ENCODE measurements around the gene ERCC5.

ERCC5 gene

DNA sequence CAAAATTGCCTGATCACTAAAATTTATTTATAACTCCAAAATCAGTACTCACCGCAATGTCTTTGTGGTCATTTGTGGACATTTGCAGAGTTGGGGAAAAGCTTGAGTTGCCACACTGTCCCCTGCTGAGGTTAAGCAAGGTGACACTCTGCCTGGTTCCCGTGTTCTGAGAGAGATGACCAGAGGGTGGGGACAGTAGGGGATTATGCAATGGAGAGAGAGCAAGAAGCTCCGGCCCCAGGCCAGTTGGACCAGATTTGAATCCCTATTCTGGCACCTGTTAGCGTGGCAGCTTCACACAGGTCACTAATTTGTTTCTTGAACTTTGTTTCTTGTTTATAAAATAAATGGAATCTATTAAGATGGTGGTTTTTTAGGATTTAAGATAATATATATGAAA lies 17.8 kb downstream of the ERCC5 start:
- TF ChIP-seq, protein P1, sequence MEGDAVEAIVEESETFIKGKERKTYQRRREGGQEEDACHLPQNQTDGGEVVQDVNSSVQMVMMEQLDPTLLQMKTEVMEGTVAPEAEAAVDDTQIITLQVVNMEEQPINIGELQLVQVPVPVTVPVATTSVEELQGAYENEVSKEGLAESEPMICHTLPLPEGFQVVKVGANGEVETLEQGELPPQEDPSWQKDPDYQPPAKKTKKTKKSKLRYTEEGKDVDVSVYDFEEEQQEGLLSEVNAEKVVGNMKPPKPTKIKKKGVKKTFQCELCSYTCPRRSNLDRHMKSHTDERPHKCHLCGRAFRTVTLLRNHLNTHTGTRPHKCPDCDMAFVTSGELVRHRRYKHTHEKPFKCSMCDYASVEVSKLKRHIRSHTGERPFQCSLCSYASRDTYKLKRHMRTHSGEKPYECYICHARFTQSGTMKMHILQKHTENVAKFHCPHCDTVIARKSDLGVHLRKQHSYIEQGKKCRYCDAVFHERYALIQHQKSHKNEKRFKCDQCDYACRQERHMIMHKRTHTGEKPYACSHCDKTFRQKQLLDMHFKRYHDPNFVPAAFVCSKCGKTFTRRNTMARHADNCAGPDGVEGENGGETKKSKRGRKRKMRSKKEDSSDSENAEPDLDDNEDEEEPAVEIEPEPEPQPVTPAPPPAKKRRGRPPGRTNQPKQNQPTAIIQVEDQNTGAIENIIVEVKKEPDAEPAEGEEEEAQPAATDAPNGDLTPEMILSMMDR (IDR thresholded peaks at IDR 0.05; ENCODE audit: low read depth, low read length, poor library complexity, severe bottlenecking), result no peak
- no peak for TF ChIP-seq EZH2phosphoT487 (IDR thresholded peaks at IDR 0.05; ENCODE audit: borderline replicate concordance, low read length)
- no peaks in the 10 kb centered on the region for H3K9me2 ChIP-seq (replicated peaks; ENCODE audit: control insufficient read depth, low read length)
- no peaks in the 10 kb centered on the region for H3K9me3 ChIP-seq (ENCODE audit: control insufficient read depth, insufficient read depth, low read length)
- no peak overlapping the region for H3K27ac ChIP-seq (ENCODE audit: low read depth, low read length)
- no peak overlapping the region for H3K4me3 ChIP-seq (ENCODE audit: low read length)
- no peaks in the 10 kb centered on the region for H3K4me1 ChIP-seq (ENCODE audit: control insufficient read depth, low read length)
- H4K20me1 ChIP-seq (ENCODE audit: control insufficient read depth, insufficient read depth, low read depth, low read length), result no peaks in the 10 kb centered on the region
- peaks cover 88% of the 10 kb centered on the region for H3K36me3 ChIP-seq (ENCODE audit: control insufficient read depth, low read length)
- H3K27me3 ChIP-seq (ENCODE audit: control insufficient read depth, low read length), result no peaks in the 10 kb centered on the region
- H3K79me2 ChIP-seq (ENCODE audit: control insufficient read depth, low read length), result no peaks in the 10 kb centered on the region; the same call in 1 of the 2 replicates
- H3F3A ChIP-seq (ENCODE audit: control insufficient read depth, insufficient read depth), result no peaks in the 10 kb centered on the region
- H3K4me2 ChIP-seq (ENCODE audit: low read length), result no peak overlapping the region

DNA sequence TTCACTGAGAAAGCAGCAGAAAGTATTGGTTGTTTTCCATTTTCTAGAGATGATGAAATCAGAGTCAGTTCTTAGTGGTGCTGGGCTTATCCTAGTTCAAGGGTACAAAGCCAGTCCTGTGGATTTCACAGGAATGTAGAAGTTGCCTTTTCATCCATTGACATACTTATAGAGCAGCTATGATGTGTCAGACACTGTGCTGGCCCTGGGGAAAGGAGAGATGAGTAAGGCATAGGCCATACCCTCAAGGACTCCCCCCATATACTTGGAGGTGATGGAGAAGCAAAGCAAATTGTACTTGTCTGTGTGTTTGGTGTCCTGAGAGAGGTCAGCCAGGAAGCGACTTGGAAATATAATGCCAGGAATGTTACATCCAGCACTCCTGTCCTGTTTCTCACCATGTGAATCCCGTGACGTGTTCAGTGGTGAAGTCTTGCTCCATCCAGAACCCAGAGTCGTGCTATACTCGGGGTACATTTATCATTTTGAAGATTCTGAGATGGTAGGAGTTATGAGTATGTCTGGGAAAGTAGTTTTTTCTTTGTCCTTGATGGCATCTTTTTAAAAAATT lies 22.6 kb downstream of the ERCC5 start:
- H3K79me2 ChIP-seq (ENCODE audit: control insufficient read depth, low read length), result peaks cover 6% of the 10 kb centered on the region
- H3K9me3 ChIP-seq (ENCODE audit: control insufficient read depth, insufficient read depth, low read length), result no peaks in the 10 kb centered on the region
- H3K27ac ChIP-seq (ENCODE audit: low read depth, low read length), result no peak overlapping the region
- H3K4me3 ChIP-seq (ENCODE audit: low read length), result no peak overlapping the region
- H3K36me3 ChIP-seq (ENCODE audit: control insufficient read depth, low read length), result peaks cover 82% of the 10 kb centered on the region
- H3K4me2 ChIP-seq (ENCODE audit: low read length), result no peak overlapping the region
- no peaks in the 10 kb centered on the region for H3K27me3 ChIP-seq (ENCODE audit: control insufficient read depth, low read length)
- peaks cover 10% of the 10 kb centered on the region; the same call in 1 of the 2 replicates for H3F3A ChIP-seq (ENCODE audit: control insufficient read depth, insufficient read depth)
- no peaks in the 10 kb centered on the region for H4K20me1 ChIP-seq (ENCODE audit: control insufficient read depth, insufficient read depth, low read depth, low read length)
- H3K9me2 ChIP-seq (replicated peaks; ENCODE audit: control insufficient read depth, low read length), result no peaks in the 10 kb centered on the region
- peaks cover 6% of the 10 kb centered on the region for H3K4me1 ChIP-seq (ENCODE audit: control insufficient read depth, low read length)
- TF ChIP-seq, protein P1 (IDR thresholded peaks at IDR 0.05; ENCODE audit: low read depth, low read length, poor library complexity, severe bottlenecking), result no peak
- TF ChIP-seq EZH2phosphoT487 (IDR thresholded peaks at IDR 0.05; ENCODE audit: borderline replicate concordance, low read length), result no peak

DNA sequence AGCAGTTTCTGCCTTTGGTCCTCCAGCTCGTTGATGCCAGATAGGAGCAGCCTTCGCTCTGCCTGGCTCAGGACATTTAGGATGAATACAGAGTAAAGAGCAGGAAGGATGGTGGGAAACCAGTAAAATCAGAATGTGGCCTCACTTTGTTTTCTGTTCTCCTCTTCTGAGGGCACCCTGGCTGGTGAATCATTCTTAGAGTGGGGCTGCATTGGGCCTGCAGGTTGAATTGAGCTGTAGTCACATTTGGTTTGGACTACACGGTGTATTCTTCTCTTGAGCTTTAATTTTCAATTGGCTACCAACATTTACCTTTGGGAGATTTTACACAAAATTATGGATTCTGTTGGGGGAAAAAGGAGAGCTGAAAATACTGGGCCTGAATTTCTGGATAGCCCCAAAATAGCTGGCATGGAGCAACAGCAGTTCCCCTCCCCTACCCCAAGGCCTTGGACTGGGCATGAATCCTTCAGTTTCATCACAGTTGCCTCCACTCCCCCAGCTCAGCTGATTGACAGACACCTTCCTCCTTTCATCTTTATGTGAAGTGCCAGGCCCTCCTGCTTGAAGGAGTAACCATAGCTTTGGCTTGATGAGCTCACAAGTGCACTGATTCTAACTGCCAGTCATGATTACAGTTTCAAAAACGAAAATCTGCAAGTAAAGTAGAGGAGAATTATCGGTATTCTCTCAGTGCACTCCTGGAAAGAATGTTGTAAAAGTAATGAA lies 24.3 kb downstream of the ERCC5 start:
- H3K27me3 ChIP-seq (ENCODE audit: control insufficient read depth, low read length), result no peaks in the 10 kb centered on the region

More for the DNA sequence above, 24.3 kb downstream of the ERCC5 start:
- no peak for TF ChIP-seq EZH2phosphoT487 (IDR thresholded peaks at IDR 0.05; ENCODE audit: borderline replicate concordance, low read length)
- TF ChIP-seq, protein P1 (IDR thresholded peaks at IDR 0.05; ENCODE audit: low read depth, low read length, poor library complexity, severe bottlenecking), result no peak
- H4K20me1 ChIP-seq (ENCODE audit: control insufficient read depth, insufficient read depth, low read depth, low read length), result no peaks in the 10 kb centered on the region
- H3K9me2 ChIP-seq (replicated peaks; ENCODE audit: control insufficient read depth, low read length), result no peaks in the 10 kb centered on the region
- H3K79me2 ChIP-seq (ENCODE audit: control insufficient read depth, low read length), result peaks cover 6% of the 10 kb centered on the region
- H3K4me2 ChIP-seq (ENCODE audit: low read length), result no peak overlapping the region
- no peak overlapping the region for H3K4me3 ChIP-seq (ENCODE audit: low read length)
- no peaks in the 10 kb centered on the region for H3K9me3 ChIP-seq (ENCODE audit: control insufficient read depth, insufficient read depth, low read length)
- H3K27ac ChIP-seq (ENCODE audit: low read depth, low read length), result no peak overlapping the region
- peaks cover 79% of the 10 kb centered on the region for H3K36me3 ChIP-seq (ENCODE audit: control insufficient read depth, low read length)
- H3K4me1 ChIP-seq (ENCODE audit: control insufficient read depth, low read length), result peaks cover 6% of the 10 kb centered on the region
- peaks cover 10% of the 10 kb centered on the region; the same call in 1 of the 2 replicates for H3F3A ChIP-seq (ENCODE audit: control insufficient read depth, insufficient read depth)

All from DOHH2 (cell line).